Embryonic facial prominence (tissue), 1 donor: ENCODE results near the gene RHBG.

ENCODE experiments used
- DNase-seq: peaks from one replicate; pipeline ENCODE4 v3.0.0-alpha.2; 2016; ENCODE audit errors: extremely low spot score

Gene RHBG

GRCh38 chr1:156386134-156386901 lies 17.3 kb downstream of the RHBG start:
- no peak for DNase-seq

GRCh38 chr1:156386949-156387869 lies 18.2 kb downstream of the RHBG start:
- DNase-seq, result no peak

- DNase-seq, result no peak
Observed at GRCh38 chr1:156387870-156388173, 18.8 kb downstream of the RHBG start.

GRCh38 chr1:156388174-156389137 lies 19.4 kb downstream of the RHBG start:
- no peak for DNase-seq

- DNase-seq, result no peak
Observed at GRCh38 chr1:156389311-156389710, 20.3 kb downstream of the RHBG start.

- DNase-seq, result no peak
Observed at GRCh38 chr1:156390469-156391365, 21.7 kb downstream of the RHBG start.

GRCh38 chr1:156391366-156391677 lies 22.3 kb downstream of the RHBG start:
- no peak for DNase-seq

- no peak for DNase-seq
Observed at GRCh38 chr1:156391701-156392100, 22.7 kb downstream of the RHBG start.

GRCh38 chr1:156392452-156392853 lies 23.4 kb downstream of the RHBG start:
- DNase-seq, result no peak

GRCh38 chr1:156393095-156393494 lies 24.1 kb downstream of the RHBG start:
- no peak for DNase-seq

- no peak for DNase-seq
Observed at GRCh38 chr1:156394082-156394481, 25.1 kb downstream of the RHBG start.

GRCh38 chr1:156394835-156395461 lies 25.9 kb downstream of the RHBG start:
- no peak for DNase-seq

- DNase-seq, result no peak
Observed at GRCh38 chr1:156399355-156400125, 30.5 kb downstream of the RHBG start.

- no peak for DNase-seq
Observed at GRCh38 chr1:156400191-156400935, 31.4 kb downstream of the RHBG start.

- DNase-seq, result no peak
Observed at GRCh38 chr1:156401041-156401574, 32.1 kb downstream of the RHBG start.

- no peak for DNase-seq
Observed at GRCh38 chr1:156401681-156402081, 32.7 kb downstream of the RHBG start.

- no peak for DNase-seq
Observed at GRCh38 chr1:156402331-156403020, 33.5 kb downstream of the RHBG start.

GRCh38 chr1:156405670-156406069 lies 36.7 kb downstream of the RHBG start:
- no peak for DNase-seq
